Activated naive CD4-positive, alpha-beta T cell treated with anti-CD3 and anti-CD28 coated beads for 36 hours (primary cell): Measurements from ENCODE around the gene PALLD. TPM values are rescaled to one million over a fixed set of nuclear protein-coding genes. Genes with fewer than 3 reads are reported as not detected.

ENCODE experiments used
- CTCF ChIA-PET: fragments of 350-600 bp; sonication (Branson Sonifier 250); formaldehyde crosslinking; loops from one replicate; lab custom pipeline; 2021; ENCODE audit warnings: antibody characterized with exemption; lab: Charles Lee
- DNase-seq: peaks from one replicate; pipeline ENCODE4 v3.0.0-alpha.2; 2020
- H3K27ac Mint-ChIP-seq: one replicate; pipeline ENCODE4 v1.8.0; 2021; ENCODE audit warnings: mild to moderate bottlenecking, mixed read lengths
- H3K27me3 Mint-ChIP-seq: one replicate; pipeline ENCODE4 v1.8.0; 2021; ENCODE audit warnings: low read depth, mixed read lengths
- H3K36me3 Mint-ChIP-seq: one replicate; pipeline ENCODE4 v1.8.0; 2021; ENCODE audit warnings: low read depth, mixed read lengths
- H3K4me1 Mint-ChIP-seq: one replicate; pipeline ENCODE4 v1.8.0; 2021; ENCODE audit warnings: low read depth, mixed read lengths
- H3K4me3 Mint-ChIP-seq: one replicate; pipeline ENCODE4 v1.8.0; 2021; ENCODE audit warnings: mild to moderate bottlenecking, moderate library complexity, mixed read lengths
- H3K9me3 Mint-ChIP-seq: one replicate; pipeline ENCODE4 v1.8.0; 2021; ENCODE audit warnings: mixed read lengths
- intact Hi-C: fragments of 100-400 bp; cut with micrococcal nuclease; formaldehyde crosslinking; loops from one replicate; pipeline ENCODE4 v1.15.1; 2023
- total RNA-seq, 2 experiments: library from RNA; stranded (reverse); gene quantifications; one replicate each; pipeline ENCODE4 v1.2.3, GENCODE V29; 2021

Gene PALLD
- total RNA-seq, 2 experiments from 2014 or later: 7.3 to 7.8 TPM

DNA sequence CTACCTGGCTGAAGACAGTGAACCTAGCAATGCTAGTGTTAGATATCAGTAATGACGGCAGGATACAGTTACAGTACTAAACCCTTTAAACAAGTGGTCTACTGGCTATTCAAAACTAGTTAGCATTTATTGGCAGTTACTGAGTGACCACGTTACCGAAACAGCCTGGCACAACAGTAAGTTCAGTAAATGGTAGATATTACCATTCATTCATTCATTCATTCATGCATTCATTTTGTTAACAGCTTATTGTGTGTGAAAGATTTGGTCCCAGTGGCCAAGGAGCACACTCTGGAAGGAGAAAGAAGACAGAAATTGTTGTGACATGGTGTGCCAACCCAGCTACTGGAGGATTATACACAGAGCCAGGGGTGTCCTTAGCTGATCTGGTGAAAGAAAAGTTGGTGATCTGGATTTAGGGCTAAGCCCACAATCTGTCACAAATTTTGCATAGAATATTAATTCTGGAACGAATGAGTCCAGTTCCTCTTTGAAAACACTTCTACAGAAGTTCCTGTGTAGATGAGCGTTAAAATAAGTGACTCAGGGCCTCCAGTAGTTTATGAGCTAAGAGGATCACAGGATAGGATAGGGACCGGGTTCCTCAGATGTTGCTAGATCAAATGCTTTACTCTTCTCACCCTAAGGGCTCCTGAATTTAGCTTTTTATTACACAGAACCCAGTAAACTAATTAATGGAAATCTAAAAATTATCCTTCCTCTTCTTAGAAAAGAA, 334.1 kb downstream of the PALLD start:
- no peak overlapping the region for H3K27ac Mint-ChIP-seq

DNA sequence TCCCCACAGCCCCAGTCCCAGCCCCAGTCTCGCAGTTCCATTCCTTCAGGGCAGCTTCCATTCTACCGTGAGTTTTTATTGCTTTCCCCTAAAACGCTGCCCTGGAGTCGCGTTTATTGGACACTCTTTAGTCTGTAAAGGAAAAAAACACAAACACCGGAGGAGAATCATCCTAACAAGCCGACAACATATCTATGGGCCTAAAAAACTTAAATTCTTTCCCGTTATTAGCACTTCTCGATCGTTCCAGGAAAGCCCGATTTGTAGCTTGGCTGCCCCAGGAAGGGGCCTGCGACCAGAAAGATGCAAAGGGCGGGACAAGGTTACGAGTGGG, 334.7 kb downstream of the PALLD start:
- H3K27me3 Mint-ChIP-seq: peaks cover 56% of the 10 kb centered on the region
- no peak for DNase-seq
- H3K27ac Mint-ChIP-seq: no peak overlapping the region
- H3K4me3 Mint-ChIP-seq: peak overlapping the region; percentile 74
- intact Hi-C loops: loop anchor here (1.0 to 10.0 kb wide), 2 partner anchors 14 to 317 kb away; no protein-coding TSS in a partner anchor
- H3K4me1 Mint-ChIP-seq: peaks cover 11% of the 10 kb centered on the region
- no peaks in the 10 kb centered on the region for H3K9me3 Mint-ChIP-seq
- H3K36me3 Mint-ChIP-seq: no peaks in the 10 kb centered on the region
- CTCF ChIA-PET: interaction anchor here (0.6 to 1.4 kb wide), 4 partner anchors 14 to 655 kb away, joined by 3 to 8 read pairs (median 4); no protein-coding TSS in a partner anchor

More for the DNA sequence above, 334.1 kb downstream of the PALLD start:
- intact Hi-C loops: loop anchor here (1.0 to 10.0 kb wide), 2 partner anchors 14 to 316 kb away; no protein-coding TSS in a partner anchor
- peak overlapping the region; percentile 74 for H3K4me3 Mint-ChIP-seq
- DNase-seq: no peak
- peaks cover 11% of the 10 kb centered on the region for H3K4me1 Mint-ChIP-seq
- CTCF ChIA-PET: interaction anchor here (0.6 to 1.4 kb wide), 4 partner anchors 13 to 655 kb away, joined by 3 to 5 read pairs (median 4); no protein-coding TSS in a partner anchor
- H3K36me3 Mint-ChIP-seq: no peaks in the 10 kb centered on the region
- peaks cover 51% of the 10 kb centered on the region for H3K27me3 Mint-ChIP-seq
- no peaks in the 10 kb centered on the region for H3K9me3 Mint-ChIP-seq

GRCh38 chr4:168831919-168832762, 335.3 kb downstream of the PALLD start:
- H3K36me3 Mint-ChIP-seq: no peaks in the 10 kb centered on the region
- CTCF ChIA-PET: interaction anchor here (1.3 to 1.4 kb wide), 2 partner anchors 15 to 91 kb away, joined by 5 to 8 read pairs; no protein-coding TSS in a partner anchor
- peaks cover 57% of the 10 kb centered on the region for H3K27me3 Mint-ChIP-seq
- intact Hi-C loops: loop anchor here (1.0 to 10.0 kb wide), 4 partner anchors 15 to 317 kb away; partner anchors contain the start of gene CBR4
- H3K4me3 Mint-ChIP-seq: peak overlapping the region; percentile 74
- H3K4me1 Mint-ChIP-seq: peaks cover 11% of the 10 kb centered on the region
- DNase-seq: peak; percentile 70
- H3K27ac Mint-ChIP-seq: no peak overlapping the region
- H3K9me3 Mint-ChIP-seq: no peaks in the 10 kb centered on the region

DNA sequence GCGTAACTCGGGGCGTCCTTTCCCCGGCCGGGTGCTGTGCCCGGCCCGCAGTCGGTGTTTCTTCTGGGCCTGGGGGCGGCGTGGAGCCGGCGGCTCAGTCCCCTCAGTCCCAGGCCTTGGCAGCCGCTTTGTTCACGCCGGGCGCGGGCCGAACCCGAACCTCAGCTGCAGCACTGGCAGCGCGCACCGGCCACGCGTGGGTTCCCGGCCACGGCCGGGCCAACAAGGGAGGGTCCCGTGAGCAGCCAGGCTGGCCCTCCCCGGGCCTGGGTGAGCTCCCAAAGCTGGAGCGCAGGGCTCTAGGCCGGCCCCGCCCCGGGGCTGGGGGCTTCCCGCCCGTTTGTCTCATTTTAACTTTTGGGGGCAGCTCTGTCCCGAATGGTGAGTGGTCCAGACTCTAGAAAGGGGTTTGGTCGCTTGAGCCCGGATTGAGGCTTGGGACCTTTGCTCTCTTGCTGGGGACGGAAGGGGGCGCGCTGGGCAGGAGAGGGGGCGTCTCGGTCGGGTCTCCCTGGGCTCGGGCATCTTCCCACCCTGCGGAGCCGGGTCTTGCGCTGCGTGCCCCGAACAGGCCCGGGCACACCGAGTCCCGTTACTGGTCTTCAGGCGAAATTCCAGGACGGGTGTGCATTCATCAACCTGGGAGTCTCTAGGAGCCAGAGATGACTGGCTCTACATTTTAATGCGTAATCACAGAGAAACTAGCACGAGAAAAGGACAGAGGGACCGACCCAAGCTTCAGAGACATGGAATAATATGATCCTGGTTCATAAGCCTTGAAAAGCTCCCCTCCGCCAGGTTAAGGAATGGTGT, 336.1 kb downstream of the PALLD start:
- Mint-ChIP-seq H3K36me3 (no peaks in the 10 kb centered on the region), H3K4me3 (peak overlapping the region; percentile 74), H3K9me3 (no peaks in the 10 kb centered on the region), H3K4me1 (peaks cover 11% of the 10 kb centered on the region), H3K27ac (no peak overlapping the region), H3K27me3 (peaks cover 60% of the 10 kb centered on the region)
- CTCF ChIA-PET: interaction anchor here (1.3 kb wide), 1 partner anchor 90 kb away, joined by 8 read pairs; no protein-coding TSS in a partner anchor
- DNase-seq: no peak
- intact Hi-C loops: loop anchor here (2.0 to 10.0 kb wide), 3 partner anchors 46 to 318 kb away; partner anchors contain the start of gene CBR4

DNA sequence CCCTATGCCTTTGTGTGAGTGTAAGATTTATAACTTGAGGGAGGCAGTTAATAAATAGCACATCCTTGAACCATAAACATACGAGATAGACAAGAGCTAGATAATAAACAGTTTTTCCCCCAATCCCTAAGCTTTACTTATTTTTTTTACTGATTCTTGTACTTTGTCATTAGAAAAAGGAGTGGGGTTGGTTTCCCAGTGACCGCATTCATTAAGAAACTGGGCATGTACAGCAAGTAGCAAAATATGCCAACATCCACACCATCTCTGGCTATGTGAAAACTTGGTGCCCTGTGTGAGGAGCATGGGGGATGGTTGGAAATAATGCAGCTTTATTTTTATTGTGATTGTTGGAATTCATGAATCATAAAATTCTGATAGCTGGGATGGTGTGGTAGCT, 337.0 kb downstream of the PALLD start:
- H3K27ac Mint-ChIP-seq: no peak overlapping the region
- peaks cover 11% of the 10 kb centered on the region for H3K4me1 Mint-ChIP-seq
- no peak for DNase-seq
- no peaks in the 10 kb centered on the region for H3K9me3 Mint-ChIP-seq
- H3K27me3 Mint-ChIP-seq: peaks cover 61% of the 10 kb centered on the region
- H3K4me3 Mint-ChIP-seq: no peak overlapping the region
- H3K36me3 Mint-ChIP-seq: no peaks in the 10 kb centered on the region
- intact Hi-C loops: loop anchor here (2.0 to 10.0 kb wide), 3 partner anchors 45 to 319 kb away; partner anchors contain the start of gene CBR4
- CTCF ChIA-PET: no interaction called here

GRCh38 chr4:168835880-168836454, 339.1 kb downstream of the PALLD start:
- Mint-ChIP-seq H3K9me3 (no peaks in the 10 kb centered on the region), H3K27me3 (peaks cover 55% of the 10 kb centered on the region), H3K27ac (no peak overlapping the region), H3K36me3 (no peaks in the 10 kb centered on the region), H3K4me3 (no peak overlapping the region), H3K4me1 (peaks cover 11% of the 10 kb centered on the region)
- DNase-seq: no peak
- intact Hi-C loops: loop anchor here (10.0 kb wide), 1 partner anchor 321 kb away; no protein-coding TSS in a partner anchor
- CTCF ChIA-PET: interaction anchor here (1.2 kb wide), 1 partner anchor 12 kb away, joined by 3 read pairs; no protein-coding TSS in a partner anchor

GRCh38 chr4:168836490-168836889, 339.6 kb downstream of the PALLD start:
- Mint-ChIP-seq H3K27ac (no peak overlapping the region), H3K4me3 (no peak overlapping the region), H3K36me3 (no peaks in the 10 kb centered on the region), H3K27me3 (peaks cover 53% of the 10 kb centered on the region), H3K4me1 (peaks cover 8% of the 10 kb centered on the region), H3K9me3 (no peaks in the 10 kb centered on the region)
- CTCF ChIA-PET: interaction anchor here (1.2 kb wide), 1 partner anchor 12 kb away, joined by 3 read pairs; no protein-coding TSS in a partner anchor
- intact Hi-C loops: loop anchor here (10.0 kb wide), 1 partner anchor 322 kb away; no protein-coding TSS in a partner anchor
- no peak for DNase-seq

- Mint-ChIP-seq H3K4me1 (peaks cover 3% of the 10 kb centered on the region), H3K36me3 (no peaks in the 10 kb centered on the region), H3K27me3 (peaks cover 49% of the 10 kb centered on the region), H3K9me3 (no peaks in the 10 kb centered on the region), H3K4me3 (no peak overlapping the region), H3K27ac (no peak overlapping the region)
- no peak for DNase-seq
- CTCF ChIA-PET: interaction anchor here (1.0 kb wide), 1 partner anchor 9 kb away, joined by 3 read pairs; no protein-coding TSS in a partner anchor
- intact Hi-C loops: loop anchor here (10.0 kb wide), 1 partner anchor 323 kb away; no protein-coding TSS in a partner anchor
Measured at GRCh38 chr4:168837922-168838321, 341.1 kb downstream of the PALLD start.

- H3K9me3 Mint-ChIP-seq: no peaks in the 10 kb centered on the region
- intact Hi-C loops: loop anchor here (10.0 kb wide), 1 partner anchor 325 kb away; no protein-coding TSS in a partner anchor
- H3K27ac Mint-ChIP-seq: no peak overlapping the region
- DNase-seq: no peak
- H3K4me3 Mint-ChIP-seq: no peak overlapping the region
- H3K27me3 Mint-ChIP-seq: peaks cover 49% of the 10 kb centered on the region
- CTCF ChIA-PET: no interaction called here
- H3K36me3 Mint-ChIP-seq: no peaks in the 10 kb centered on the region
- no peaks in the 10 kb centered on the region for H3K4me1 Mint-ChIP-seq
Measured at GRCh38 chr4:168839758-168840391, 343.0 kb downstream of the PALLD start.

DNA sequence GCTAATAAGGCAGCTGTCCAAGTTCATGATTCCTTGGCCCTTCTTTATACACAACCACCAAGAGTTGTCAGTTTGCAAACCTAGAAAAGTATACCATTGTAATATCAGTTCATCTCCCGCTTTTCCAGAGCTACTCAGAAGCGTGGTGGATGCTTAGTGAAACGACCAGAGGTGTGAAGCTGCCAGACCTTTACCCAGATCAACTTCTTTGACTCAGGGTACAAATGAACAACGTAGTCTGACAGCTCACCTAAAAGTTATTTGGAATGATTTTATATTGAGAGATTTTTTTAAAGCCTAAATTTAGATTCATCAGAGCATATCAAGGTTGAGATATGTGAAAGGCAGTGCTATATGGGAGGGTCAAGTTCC, 343.5 kb downstream of the PALLD start:
- Mint-ChIP-seq H3K4me1 (no peaks in the 10 kb centered on the region), H3K9me3 (no peaks in the 10 kb centered on the region), H3K36me3 (no peaks in the 10 kb centered on the region), H3K27ac (no peak overlapping the region), H3K4me3 (no peak overlapping the region), H3K27me3 (peaks cover 48% of the 10 kb centered on the region)
- CTCF ChIA-PET: no interaction called here
- DNase-seq: no peak
- intact Hi-C loops: no loop called here
